ENCODE results near the gene CCDC181. TPM values are rescaled to one million over a fixed set of nuclear protein-coding genes. Genes with fewer than 3 reads are reported as not detected.
A peak's percentile ranks its signal among the peaks of the same experiment; 100 is the strongest.

The CCDC181 gene
- total RNA-seq, 1 experiment from 2014 or later: 2.9 TPM

DNA sequence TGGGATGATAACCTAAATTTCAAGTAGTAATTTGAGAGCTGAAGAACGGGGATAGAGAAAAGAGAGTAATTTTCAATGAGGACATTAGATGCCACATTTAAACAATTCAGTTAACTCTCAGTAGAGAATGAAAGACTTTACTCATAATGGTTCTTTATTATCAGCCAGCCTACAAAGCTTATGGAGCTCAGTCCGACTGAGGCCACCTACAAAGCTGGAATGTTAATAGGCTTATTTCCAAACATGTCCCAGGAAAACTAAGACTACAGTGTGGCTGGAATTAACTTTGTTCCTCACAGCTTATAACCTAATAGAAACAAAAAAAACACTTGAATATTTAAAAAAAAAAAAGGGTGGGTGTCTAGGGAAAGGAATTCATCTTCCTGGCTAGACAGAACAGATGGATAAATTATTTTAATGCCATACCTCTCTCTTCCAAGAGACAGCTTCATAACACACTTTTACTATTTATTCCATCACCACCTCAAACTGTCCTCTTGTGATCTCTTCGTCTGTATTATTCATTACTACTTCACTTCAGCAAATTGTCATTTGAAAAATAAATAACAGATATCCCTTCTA, 48.6 kb upstream of the CCDC181 start:
- Histone ChIP-seq H4K8ac (replicated peaks; ENCODE audit: insufficient read length, low read depth, low read length) (no peak overlapping the region), H4K91ac (ENCODE audit: insufficient read length, low read depth, low read length) (no peak overlapping the region), H2BK120ac (ENCODE audit: low read depth, low read length, poor library complexity, severe bottlenecking) (no peak overlapping the region), H2BK15ac (ENCODE audit: low read depth, low read length) (no peak overlapping the region), H3K27me3 (ENCODE audit: insufficient read depth, low read length) (no peaks in the 10 kb centered on the region), H3K4me1 (ENCODE audit: insufficient read depth, low read length) (peaks cover 2% of the 10 kb centered on the region; the same call in 1 of the 2 replicates), H2AK5ac (ENCODE audit: insufficient read length, low read length) (no peak overlapping the region), H3K4me2 (ENCODE audit: insufficient read depth, insufficient read length, low read length) (no peak overlapping the region), H4K5ac (ENCODE audit: insufficient read length, low read depth, low read length) (no peak overlapping the region), H3K9ac (ENCODE audit: extremely low read depth, insufficient read length, low read length) (no peak overlapping the region), H3K4ac (ENCODE audit: low read depth, low read length) (no peak overlapping the region), H3K79me2 (ENCODE audit: insufficient read depth, low read length) (peaks cover 3% of the 10 kb centered on the region; the same call in 1 of the 2 replicates), H2BK20ac (ENCODE audit: low read depth, low read length, poor library complexity, severe bottlenecking) (no peak overlapping the region), H3K56ac (ENCODE audit: insufficient read length, low read depth, low read length) (no peak overlapping the region), H3K9me3 (ENCODE audit: control insufficient read depth, low read depth, low read length) (no peaks in the 10 kb centered on the region), H2AFZ (ENCODE audit: low read length) (no peak overlapping the region), H2BK5ac (ENCODE audit: insufficient read length, low read length) (no peak overlapping the region), H3K14ac (ENCODE audit: insufficient read depth, low read length) (no peak overlapping the region), H3K18ac (ENCODE audit: insufficient read length, low read depth, low read length) (no peak overlapping the region), H3K23me2 (ENCODE audit: insufficient read length, low read depth, low read length, poor library complexity, severe bottlenecking) (no peaks in the 10 kb centered on the region), H4K20me1 (ENCODE audit: control insufficient read depth, insufficient read depth, insufficient read length) (no peaks in the 10 kb centered on the region), H3K23ac (ENCODE audit: insufficient read length, low read depth, low read length) (no peak overlapping the region), H2BK12ac (ENCODE audit: insufficient read length, low read depth, low read length) (no peak overlapping the region), H3K79me1 (ENCODE audit: insufficient read depth, low read depth, low read length, poor library complexity, severe bottlenecking) (peaks cover 6% of the 10 kb centered on the region), H3K27ac (ENCODE audit: insufficient read length, low read depth, low read length) (no peak overlapping the region), H3T11ph (ENCODE audit: low read length) (no peak overlapping the region)
- Mint-ChIP-seq H3K4me3 (no peak overlapping the region), H3K36me3 (ENCODE audit: insufficient read depth in 1 of 3, low read depth in 3 of 3) (peaks cover 13 to 15% (median 14%) of the 10 kb centered on the region in 3 experiments; a peak in 6 of 7 replicates), H3K9me3 (no peaks in the 10 kb centered on the region), H3K27ac (peak overlapping the region; percentile 52 to 76 (median 53); a peak in 4 of 7 replicates), H3K4me1 (peaks cover 28 to 29% of the 10 kb centered on the region in 2 experiments), H3K27me3 (ENCODE audit: low read depth) (no peaks in the 10 kb centered on the region)
- DNase-seq: no peak
- WGBS (ENCODE audit: extremely low coverage, insufficient read length, low lambda C conversion rate): no CpG with 5 or more reads among the region's 3 CpGs
- TF ChIP-seq, protein P1, sequence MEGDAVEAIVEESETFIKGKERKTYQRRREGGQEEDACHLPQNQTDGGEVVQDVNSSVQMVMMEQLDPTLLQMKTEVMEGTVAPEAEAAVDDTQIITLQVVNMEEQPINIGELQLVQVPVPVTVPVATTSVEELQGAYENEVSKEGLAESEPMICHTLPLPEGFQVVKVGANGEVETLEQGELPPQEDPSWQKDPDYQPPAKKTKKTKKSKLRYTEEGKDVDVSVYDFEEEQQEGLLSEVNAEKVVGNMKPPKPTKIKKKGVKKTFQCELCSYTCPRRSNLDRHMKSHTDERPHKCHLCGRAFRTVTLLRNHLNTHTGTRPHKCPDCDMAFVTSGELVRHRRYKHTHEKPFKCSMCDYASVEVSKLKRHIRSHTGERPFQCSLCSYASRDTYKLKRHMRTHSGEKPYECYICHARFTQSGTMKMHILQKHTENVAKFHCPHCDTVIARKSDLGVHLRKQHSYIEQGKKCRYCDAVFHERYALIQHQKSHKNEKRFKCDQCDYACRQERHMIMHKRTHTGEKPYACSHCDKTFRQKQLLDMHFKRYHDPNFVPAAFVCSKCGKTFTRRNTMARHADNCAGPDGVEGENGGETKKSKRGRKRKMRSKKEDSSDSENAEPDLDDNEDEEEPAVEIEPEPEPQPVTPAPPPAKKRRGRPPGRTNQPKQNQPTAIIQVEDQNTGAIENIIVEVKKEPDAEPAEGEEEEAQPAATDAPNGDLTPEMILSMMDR (conservative IDR thresholded peaks at IDR 0.05): no peak

Data from H9 (cell line).